HG03558 (cell line): Measurements from ENCODE around the gene TET3.

Experiments used
- ATAC-seq: cut with Tn5 transposase; IDR thresholded peaks from one replicate; pipeline ENCODE4 v1.9.1; 2021; ENCODE audit warnings: moderate number of reproducible peaks; ENCODE audit not compliant: unreplicated experiment; ENCODE audit errors: extremely low read depth

TET3 gene

GRCh38 chr2:74002505-74003421 is 18.1 kb downstream of the TET3 start:
- ATAC-seq = peak; percentile 71

DNA sequence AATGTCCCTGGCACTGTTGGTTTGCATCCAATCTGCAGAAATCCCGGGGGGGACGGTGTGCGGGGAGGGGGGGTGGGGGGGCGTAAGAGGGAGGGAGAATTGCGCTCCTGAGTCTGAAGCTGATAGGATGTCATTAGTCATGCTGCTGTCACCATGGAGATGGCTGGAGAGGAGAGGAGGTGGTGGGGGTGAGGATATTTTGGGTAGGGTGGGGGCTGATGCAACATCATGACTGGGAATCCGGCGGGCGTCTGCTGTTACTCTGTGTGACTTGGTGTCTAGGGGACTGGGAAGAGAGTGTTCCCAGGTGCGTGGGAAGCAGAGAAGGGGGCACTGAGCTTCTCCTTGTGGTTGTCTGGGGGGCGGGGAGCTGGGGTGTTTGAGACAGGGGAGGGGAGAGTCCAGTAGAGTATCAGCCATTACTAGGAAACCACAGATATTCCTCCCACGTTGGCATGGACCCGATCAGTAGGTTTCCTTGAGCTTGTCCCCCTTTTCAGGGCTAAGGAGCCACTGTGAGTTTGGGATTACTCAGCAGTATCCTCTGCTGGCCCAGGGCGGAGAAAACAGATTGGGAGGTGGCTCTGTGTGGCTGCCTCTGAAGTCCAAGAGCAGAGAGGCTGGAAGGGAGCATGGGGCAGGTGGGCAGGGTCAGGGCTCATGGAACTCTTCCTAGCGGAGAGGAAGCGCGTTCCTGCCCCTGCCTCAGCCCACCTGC is 18.9 kb downstream of the TET3 start:
- ATAC-seq = no peak

- no peak for ATAC-seq
These were observed 19.8 kb downstream of the TET3 start for GRCh38 chr2:74004212-74005182.

DNA sequence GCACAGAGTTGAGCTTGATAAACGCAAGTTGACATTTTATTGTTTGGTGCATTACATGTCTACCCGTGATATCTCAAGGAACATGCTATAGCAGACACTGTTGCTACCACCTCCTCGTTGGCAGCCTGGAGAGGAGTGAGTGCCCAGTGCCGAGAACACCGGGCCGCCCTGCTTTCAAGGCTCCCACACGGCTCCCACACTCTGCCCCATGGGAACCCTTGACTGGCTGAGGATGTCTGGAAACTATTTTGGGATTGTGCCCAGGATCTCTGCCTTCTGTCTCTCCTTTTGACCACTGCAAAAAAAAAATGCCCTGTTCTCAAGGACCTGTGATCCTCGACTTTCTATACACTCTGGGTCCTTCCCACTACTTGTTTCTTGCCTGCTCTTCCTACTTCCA is 21.1 kb downstream of the TET3 start:
- ATAC-seq = no peak

GRCh38 chr2:74006459-74006858 is 21.7 kb downstream of the TET3 start:
- no peak for ATAC-seq

GRCh38 chr2:74007121-74007520 is 22.4 kb downstream of the TET3 start:
- ATAC-seq = no peak

- ATAC-seq = no peak
These were observed 23.0 kb downstream of the TET3 start for GRCh38 chr2:74007711-74008110.

DNA sequence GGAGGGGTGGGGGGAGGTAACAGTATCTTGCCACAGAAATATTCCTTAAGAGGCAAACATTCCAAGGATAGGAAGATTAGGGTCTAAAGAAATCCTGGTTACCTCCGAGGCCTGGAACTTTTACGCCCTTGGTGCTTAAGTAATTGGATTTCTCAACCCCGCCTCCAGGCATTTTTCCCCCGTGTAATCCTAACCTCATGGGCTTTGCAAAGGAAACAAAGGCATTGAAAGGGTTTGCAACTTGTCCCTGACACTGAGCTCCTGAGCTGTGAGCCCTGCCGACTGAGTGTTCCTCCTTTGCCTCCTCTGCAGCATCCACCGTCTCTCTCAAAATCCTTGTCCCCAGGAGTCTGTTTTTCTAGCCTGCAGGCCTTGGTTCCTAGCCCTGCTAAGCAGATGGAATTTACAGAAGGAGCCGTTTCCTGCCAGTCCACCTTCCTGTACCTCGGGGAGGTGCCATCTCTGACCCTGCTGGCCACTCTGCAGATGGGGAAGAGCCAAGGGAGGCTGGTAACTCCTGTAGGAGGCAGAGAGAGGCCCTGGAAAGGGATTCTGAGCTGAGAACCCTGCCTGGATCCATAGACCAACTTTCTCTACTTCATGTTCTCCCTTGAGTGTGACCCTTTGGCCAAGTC is 24.2 kb downstream of the TET3 start:
- no peak for ATAC-seq

GRCh38 chr2:74009577-74009976 is 24.9 kb downstream of the TET3 start:
- ATAC-seq = no peak

- ATAC-seq = no peak
These were observed 25.4 kb downstream of the TET3 start for GRCh38 chr2:74010087-74010541.

- no peak for ATAC-seq
These were observed 26.5 kb downstream of the TET3 start for GRCh38 chr2:74011246-74011645.

GRCh38 chr2:74014813-74015212 is 30.1 kb downstream of the TET3 start:
- ATAC-seq = no peak

- ATAC-seq = no peak
These were observed 32.5 kb downstream of the TET3 start for GRCh38 chr2:74017223-74017622.

GRCh38 chr2:74019516-74019915 is 34.8 kb downstream of the TET3 start:
- ATAC-seq = no peak

- ATAC-seq = no peak
These were observed 36.1 kb downstream of the TET3 start for GRCh38 chr2:74020702-74021406.

DNA sequence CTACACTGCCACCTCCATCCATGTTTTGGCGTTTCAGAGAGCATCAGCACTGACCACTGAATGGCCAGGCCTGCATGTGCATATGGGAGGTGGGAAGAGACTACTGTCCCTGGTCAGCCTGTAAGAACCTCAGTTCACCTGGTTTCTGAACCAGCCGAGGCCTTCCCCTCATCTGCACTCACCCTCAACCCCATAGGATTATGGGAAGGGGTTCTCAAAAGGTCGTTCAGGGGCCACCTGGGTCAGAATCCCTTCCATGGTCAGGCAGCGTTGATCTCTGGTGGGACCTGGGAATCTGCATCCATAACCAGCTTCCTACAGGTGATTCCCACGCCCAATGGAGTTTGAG is 36.7 kb downstream of the TET3 start:
- ATAC-seq = no peak

- no peak for ATAC-seq
These were observed 39.5 kb downstream of the TET3 start for GRCh38 chr2:74024216-74024615.

DNA sequence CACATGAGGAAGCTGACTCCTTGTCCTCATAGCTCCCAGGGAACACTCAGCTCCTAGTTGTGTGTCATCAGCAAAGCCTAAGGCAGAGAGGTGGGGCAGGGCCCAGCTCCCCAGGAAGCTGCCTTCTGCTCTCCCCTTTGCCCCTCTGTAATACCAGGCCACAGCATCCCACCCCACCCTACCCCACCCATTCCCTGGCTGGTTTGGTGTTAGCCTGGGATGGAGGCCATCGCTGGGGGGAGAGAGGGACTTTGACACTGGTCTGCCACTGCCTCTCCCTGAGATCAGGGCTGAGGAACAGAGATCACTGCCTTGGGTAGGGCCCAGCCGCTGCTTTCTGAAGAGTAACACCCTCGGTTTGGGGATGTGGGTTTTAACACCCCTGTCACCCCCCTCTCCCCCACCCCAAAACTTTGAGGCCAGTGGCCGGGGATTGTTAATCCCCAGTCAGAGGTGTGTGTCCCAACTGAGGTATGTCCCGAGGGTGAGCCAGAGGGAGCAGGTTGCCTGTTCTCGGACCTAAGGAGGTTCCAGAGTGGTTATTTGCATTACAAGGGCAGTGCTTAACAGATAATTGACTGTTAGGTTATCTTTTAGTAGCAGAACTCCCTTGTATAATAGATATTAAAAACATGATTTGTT is 41.4 kb downstream of the TET3 start:
- ATAC-seq = no peak

- ATAC-seq = no peak
These were observed 42.1 kb downstream of the TET3 start for GRCh38 chr2:74026687-74027241.
